Measurements from ENCODE around the gene CORO2B. TPM values are rescaled to one million over a fixed set of nuclear protein-coding genes. Genes with fewer than 3 reads are reported as not detected.
"Not testable (repeated sequence)": the region's sequence is repeated elsewhere in the genome, so short reads cannot be mapped to it uniquely, and the experiment has no call there.

The CORO2B gene
- total RNA-seq, 1 experiment from 2014 or later: 10.5 TPM

GRCh38 chr15:68672781-68673205, 94.0 kb downstream of the CORO2B start:
- peak; percentile 42 for DNase-seq (ENCODE audit: low read depth)

- peak; percentile 14 for DNase-seq (ENCODE audit: low read depth)
Measured at GRCh38 chr15:68674975-68675374, 96.2 kb downstream of the CORO2B start.

DNA sequence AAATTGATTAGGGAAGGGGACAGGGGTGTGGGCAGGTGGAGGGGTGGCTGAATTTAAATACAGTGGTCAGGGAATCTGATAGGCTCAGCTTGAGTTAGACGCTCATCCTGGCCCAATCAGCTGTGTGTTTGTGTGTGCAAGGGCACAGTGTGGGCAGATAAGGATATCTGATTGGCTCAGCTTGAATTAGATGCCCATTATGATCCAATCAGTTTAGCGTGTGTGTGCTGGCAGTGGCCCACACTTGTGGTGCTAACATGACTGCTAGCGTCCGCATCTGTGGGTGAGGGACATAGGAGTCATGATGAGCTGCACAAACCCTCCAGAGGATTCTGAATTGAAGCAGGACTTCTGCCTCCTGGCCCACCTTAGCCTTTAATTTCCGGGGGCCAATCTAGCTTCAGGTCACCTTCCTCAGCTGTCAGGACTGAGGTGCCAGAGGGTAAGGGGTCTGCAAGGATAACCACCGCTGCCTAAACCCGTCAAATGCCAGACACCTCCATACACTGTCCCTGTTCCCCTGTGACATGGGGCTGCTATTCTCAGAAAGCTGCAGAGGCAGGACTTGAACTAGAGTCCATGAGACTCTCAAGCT, 97.3 kb downstream of the CORO2B start:
- DNase-seq (ENCODE audit: low read depth): no peak

- no peak for DNase-seq (ENCODE audit: low read depth)
Measured at GRCh38 chr15:68676926-68677325, 98.1 kb downstream of the CORO2B start.

DNA sequence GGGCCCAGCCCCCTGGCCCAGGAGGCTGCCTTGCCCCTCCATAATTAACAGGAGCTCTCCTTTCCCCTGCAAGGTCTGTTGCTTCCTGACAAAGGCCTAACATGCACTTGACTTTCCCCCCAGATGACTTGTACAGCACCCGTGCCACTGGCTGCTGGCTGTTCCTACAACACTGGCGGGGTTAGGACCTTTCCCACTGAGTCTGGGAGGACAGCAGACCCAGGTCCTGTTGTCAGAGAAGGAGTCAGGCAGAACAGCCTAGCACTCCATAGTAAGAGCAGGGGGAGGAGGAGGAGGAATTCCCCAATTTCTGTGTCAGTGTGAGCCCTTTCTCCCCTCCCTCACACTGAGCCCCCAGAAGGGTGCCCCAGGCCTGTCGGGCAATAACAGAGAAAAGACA, 99.2 kb downstream of the CORO2B start:
- no peak for DNase-seq (ENCODE audit: low read depth)

- no peak for DNase-seq (ENCODE audit: low read depth)
Measured at GRCh38 chr15:68678746-68679145, 100.0 kb downstream of the CORO2B start.

GRCh38 chr15:68679161-68679560, 100.4 kb downstream of the CORO2B start:
- no peak for DNase-seq (ENCODE audit: low read depth)

GRCh38 chr15:68679961-68680371, 101.2 kb downstream of the CORO2B start:
- DNase-seq (ENCODE audit: low read depth): no peak

GRCh38 chr15:68680756-68681155, 102.0 kb downstream of the CORO2B start:
- not testable (repeated sequence) for DNase-seq (ENCODE audit: low read depth)

GRCh38 chr15:68681836-68682235, 103.0 kb downstream of the CORO2B start:
- no peak for DNase-seq (ENCODE audit: low read depth)

GRCh38 chr15:68682330-68682729, 103.5 kb downstream of the CORO2B start:
- DNase-seq (ENCODE audit: low read depth): no peak

GRCh38 chr15:68683026-68683425, 104.2 kb downstream of the CORO2B start:
- no peak for DNase-seq (ENCODE audit: low read depth)

- DNase-seq (ENCODE audit: low read depth): no peak
Measured at GRCh38 chr15:68683551-68683950, 104.8 kb downstream of the CORO2B start.

DNA sequence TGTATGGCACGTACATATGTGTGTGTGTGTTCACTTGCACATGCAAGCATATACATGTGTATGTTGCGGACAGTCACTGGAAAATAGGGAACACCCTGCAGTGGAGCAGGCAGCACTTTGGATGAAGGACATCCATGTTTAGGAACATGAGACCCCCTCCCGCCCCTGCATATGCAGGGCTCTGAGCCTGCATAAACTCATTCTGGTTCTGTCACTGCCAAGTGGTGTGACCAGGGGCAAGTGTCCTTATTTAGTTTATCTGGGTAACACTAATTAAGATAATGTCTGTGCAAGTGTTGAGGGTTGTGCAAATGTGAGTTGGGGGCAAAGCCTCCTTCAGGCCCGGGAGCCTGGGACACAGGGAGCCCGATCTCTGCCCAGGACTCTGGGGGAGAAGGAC, 105.7 kb downstream of the CORO2B start:
- DNase-seq (ENCODE audit: low read depth): no peak

GRCh38 chr15:68687136-68687735, 108.4 kb downstream of the CORO2B start:
- DNase-seq (ENCODE audit: low read depth): no peak

DNA sequence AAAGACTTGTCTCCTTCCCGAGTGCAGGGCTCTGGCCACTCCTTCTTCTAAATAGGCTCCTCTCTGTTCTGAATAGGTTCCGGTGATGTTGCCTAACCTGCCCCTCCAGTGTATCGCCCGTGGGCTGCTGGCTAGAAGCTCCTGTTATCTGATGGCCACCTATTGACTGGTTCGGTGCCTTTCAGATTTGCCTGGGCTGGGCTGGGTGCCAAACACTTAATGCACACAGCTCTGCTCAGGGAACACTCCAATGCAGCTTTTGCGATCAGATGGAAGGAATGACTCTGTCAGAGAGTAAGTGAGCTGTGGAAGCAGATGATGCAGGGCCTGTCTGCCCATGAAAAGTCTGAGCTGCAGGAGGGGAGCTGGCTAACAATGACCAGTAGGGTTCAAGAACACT, 112.9 kb downstream of the CORO2B start:
- peak; percentile 10 for DNase-seq (ENCODE audit: low read depth)

DNA sequence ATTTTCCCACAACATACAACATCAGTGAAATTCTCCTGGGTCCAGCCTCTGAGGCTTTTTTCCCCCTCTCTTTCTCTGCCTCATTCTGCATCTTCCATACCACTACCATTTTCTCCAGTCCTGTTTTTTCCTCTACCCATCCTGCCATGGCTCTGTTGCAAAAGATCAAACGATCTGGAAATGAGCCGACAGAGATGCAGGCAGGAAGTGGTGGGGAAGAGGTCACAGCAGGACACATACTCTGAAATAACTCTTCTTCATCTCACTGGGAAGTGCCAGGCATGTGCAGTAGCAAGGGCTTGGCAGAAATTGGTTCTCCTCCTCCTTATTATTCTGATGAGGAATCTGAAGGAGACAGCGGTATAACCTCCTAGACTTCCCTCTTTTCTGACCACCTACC, 114.3 kb downstream of the CORO2B start:
- peak; percentile 54 for DNase-seq (ENCODE audit: low read depth)

DNA sequence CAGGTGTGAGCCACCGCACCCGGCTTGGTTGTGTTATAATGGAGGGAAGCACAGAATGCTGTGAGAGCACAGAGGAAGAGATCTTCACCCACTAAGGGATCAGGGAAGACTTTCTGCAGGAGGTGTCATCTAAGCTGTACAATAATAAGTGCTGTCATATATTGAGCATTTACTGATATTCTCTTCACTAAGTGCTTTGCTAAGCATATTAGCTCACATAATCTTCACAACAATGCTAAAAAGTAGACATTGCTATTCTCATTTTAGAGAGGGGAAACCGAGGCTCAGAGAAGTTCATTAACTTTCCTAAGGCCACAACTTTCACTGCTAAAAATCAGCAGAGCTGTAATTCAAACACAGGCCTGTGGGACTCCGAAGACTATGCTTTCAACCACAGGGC, 115.3 kb downstream of the CORO2B start:
- DNase-seq (ENCODE audit: low read depth): no peak

DNA sequence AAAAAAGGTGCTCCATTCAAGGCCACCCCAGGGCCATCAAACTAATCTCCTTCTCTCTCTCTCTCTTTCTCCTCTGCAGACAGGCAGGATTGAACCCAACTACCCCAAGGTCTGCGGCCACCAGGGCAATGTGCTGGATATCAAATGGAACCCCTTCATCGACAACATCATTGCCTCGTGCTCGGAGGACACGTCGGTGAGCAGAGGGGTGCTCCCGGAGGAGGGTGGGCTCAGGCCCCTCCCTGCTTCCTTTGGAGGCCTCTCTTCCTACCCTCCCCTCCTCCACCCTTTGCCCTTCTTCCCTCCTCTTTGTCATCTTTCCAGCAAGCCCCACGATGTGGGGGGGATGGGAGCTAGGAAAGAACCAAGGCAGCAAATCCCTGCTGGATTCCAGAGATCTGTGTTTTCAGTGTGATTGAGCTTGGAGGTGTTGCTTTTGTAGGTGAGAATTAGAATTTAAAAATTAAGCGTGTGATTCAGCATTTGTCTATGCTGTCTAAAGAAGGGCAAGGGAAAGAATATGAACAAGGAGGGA, 116.3 kb downstream of the CORO2B start:
- no peak for DNase-seq (ENCODE audit: low read depth)

GRCh38 chr15:68696414-68697363, 117.9 kb downstream of the CORO2B start:
- DNase-seq (ENCODE audit: low read depth): no peak

GRCh38 chr15:68697711-68698690, 119.2 kb downstream of the CORO2B start:
- DNase-seq (ENCODE audit: low read depth): no peak
